SK-N-SH (cell line): ENCODE results near the gene COL5A2. TPM values are rescaled to one million over a fixed set of nuclear protein-coding genes. Genes with fewer than 3 reads are reported as not detected.

Experiments
- CTCF ChIA-PET: fragments of 300-600, 350-600 bp; formaldehyde crosslinking; extraction: SDS; loops from one replicate; lab custom pipeline; 2021; lab: Yijun Ruan, JAX
- POLR2A ChIA-PET: fragments of 350-600 bp; sonication (Branson Sonifier 250); formaldehyde crosslinking; extraction: SDS; loops from one replicate; lab custom pipeline; 2020; ENCODE audit warnings: antibody characterized with exemption, inconsistent platforms; lab: Yijun Ruan, JAX
- DNase-seq: peaks from one replicate; pipeline ENCODE4 v3.0.0; 2012
- H2AFZ ChIP-seq: fragments of 200-600 bp; sonication (generic); 2 replicates; pipeline ENCODE4 v1.8.1; 2016; ENCODE audit warnings: antibody characterized with exemption, mild to moderate bottlenecking, low read depth
- H3F3A ChIP-seq: fragments of 200-600 bp; sonication (generic); replicated peaks from 2 replicates; pipeline ENCODE3; 2016; ENCODE audit warnings: antibody characterized with exemption, mild to moderate bottlenecking; ENCODE audit not compliant: insufficient read depth
- H3K27ac ChIP-seq, 2 experiments: fragments of 200-500 bp in 1 of 2; fragments of 200-600 bp in 1 of 2; sonication (Bioruptor generic) in 1 of 2; sonication (generic), shearing (Covaris generic) in 1 of 2; 2 replicates each; pipeline versions ENCODE4 v1.5.1 to v1.6.1; 2014 to 2016; ENCODE audit warnings: low read depth in 2 of 2, inconsistent platforms in 1 of 2, low read length in 1 of 2, mild to moderate bottlenecking in 1 of 2, mixed read lengths in 1 of 2
- H3K27me3 ChIP-seq: fragments of 200-600 bp; sonication (generic), shearing (Covaris generic); 2 replicates; pipeline ENCODE4 v1.6.1; 2016; ENCODE audit warnings: mixed run types; ENCODE audit not compliant: insufficient read depth
- H3K36me3 ChIP-seq, 2 experiments: fragments of 200-500 bp in 1 of 2; fragments of 200-600 bp in 1 of 2; sonication (Bioruptor generic) in 1 of 2; sonication (generic) in 1 of 2; replicated peaks in 1 of 2; 2 replicates each; pipeline versions ENCODE3 to v1.5.1; 2014 to 2016; ENCODE audit warnings: low read length in 1 of 2, mild to moderate bottlenecking in 1 of 2; ENCODE audit not compliant: insufficient read depth in 2 of 2, control insufficient read depth in 1 of 2
- H3K4me1 ChIP-seq, 2 experiments: fragments of 200-500 bp in 1 of 2; fragments of 200-600 bp in 1 of 2; sonication (Bioruptor generic) in 1 of 2; sonication (generic), shearing (Covaris generic) in 1 of 2; 2 replicates each; pipeline versions ENCODE4 v1.5.1 to v1.6.1; 2014 to 2016; ENCODE audit warnings: low read depth in 1 of 2, low read length in 1 of 2, mixed run types in 1 of 2; ENCODE audit not compliant: insufficient read depth in 2 of 2, control insufficient read depth in 1 of 2
- H3K4me2 ChIP-seq: fragments of 200-600 bp; sonication (generic), shearing (Covaris generic); 2 replicates; pipeline ENCODE4 v1.6.1; 2017; ENCODE audit warnings: mixed run types
- H3K4me3 ChIP-seq, 2 experiments: fragments of 200-500 bp in 1 of 2; fragments of 200-600 bp in 1 of 2; sonication (Bioruptor generic) in 1 of 2; sonication (generic), shearing (Covaris generic) in 1 of 2; 2 replicates each; pipeline versions ENCODE4 v1.5.1 to v1.8.1; 2014 to 2016; ENCODE audit warnings: low read depth in 2 of 2, inconsistent platforms in 1 of 2, low read length in 1 of 2, mild to moderate bottlenecking in 1 of 2, mixed read lengths in 1 of 2, moderate library complexity in 1 of 2
- H3K79me2 ChIP-seq: fragments of 200-600 bp; sonication (generic); 2 replicates; pipeline ENCODE4 v1.8.1; 2017; ENCODE audit warnings: mild to moderate bottlenecking; ENCODE audit not compliant: insufficient read depth
- H3K9ac ChIP-seq: fragments of 200-600 bp; sonication (generic); 2 replicates; pipeline ENCODE4 v1.6.1; 2017; ENCODE audit warnings: mixed run types
- H3K9me2 ChIP-seq: fragments of 200-600 bp; sonication (generic); 2 replicates; pipeline ENCODE4 v1.6.1; 2017; ENCODE audit warnings: mixed run types
- H3K9me3 ChIP-seq: fragments of 200-600 bp; sonication (generic); 2 replicates; pipeline ENCODE4 v1.6.1; 2017; ENCODE audit warnings: mixed run types, mild to moderate bottlenecking, moderate library complexity
- H4K20me1 ChIP-seq: fragments of 200-600 bp; sonication (generic); 2 replicates; pipeline ENCODE4 v1.6.1; 2017; ENCODE audit warnings: mild to moderate bottlenecking, mixed run types; ENCODE audit not compliant: insufficient read depth
- EP300 ChIP-seq, 2 experiments: IDR thresholded peaks; 2 replicates each; pipeline versions ENCODE4 v1.4.0 to v1.6.1; 2012; ENCODE audit warnings: borderline replicate concordance in 1 of 2, low read depth in 1 of 2, low read length in 1 of 2
- FOSL2 ChIP-seq: IDR thresholded peaks from 2 replicates; pipeline ENCODE4 v1.4.0; 2012; ENCODE audit warnings: low read depth, mild to moderate bottlenecking, moderate library complexity, borderline replicate concordance
- FOXM1 ChIP-seq: IDR thresholded peaks from 2 replicates; pipeline ENCODE4 v1.4.0; 2012; ENCODE audit warnings: low read depth, mild to moderate bottlenecking
- JUND ChIP-seq: IDR thresholded peaks from 2 replicates; pipeline ENCODE4 v1.4.0; 2012
- MAX ChIP-seq: IDR thresholded peaks from 2 replicates; pipeline ENCODE4 v1.4.0; 2012; ENCODE audit warnings: low read depth
- MEF2A ChIP-seq: IDR thresholded peaks from 2 replicates; pipeline ENCODE4 v1.4.0; 2012; ENCODE audit warnings: low read depth, borderline replicate concordance
- RAD21 ChIP-seq: IDR thresholded peaks from 2 replicates; pipeline ENCODE4 v1.6.1; 2012; ENCODE audit warnings: mild to moderate bottlenecking, low read length
- RCOR1 ChIP-seq: fragments of 150-350 bp; IDR thresholded peaks from 2 replicates; pipeline ENCODE4 v1.6.1; 2017; ENCODE audit warnings: antibody characterized with exemption, low read length
- RXRA ChIP-seq: IDR thresholded peaks from 2 replicates; pipeline ENCODE4 v1.4.0; 2012; ENCODE audit warnings: low read depth, mild to moderate bottlenecking, borderline replicate concordance
- TCF12 ChIP-seq: IDR thresholded peaks from 2 replicates; pipeline ENCODE4 v1.4.0; 2012
- YY1 ChIP-seq: IDR thresholded peaks from 2 replicates; pipeline ENCODE4 v1.4.0; 2012; ENCODE audit warnings: low read depth, mild to moderate bottlenecking
- WGBS: methylation state at CpG from one replicate; pipeline ENCODE4 v1.1.6; 2017; ENCODE audit warnings: low lambda C conversion rate; 5-methylcytosine and 5-hydroxymethylcytosine counted together
- polyA plus RNA-seq, 3 experiments: library from polyadenylated mRNA; depleted of rRNA; stranded (reverse); fragments of >200 nt; gene quantifications; 2 replicates each; pipeline ENCODE4 v1.2.3, GENCODE V29; 2012
- TF ChIP-seq, protein P1 (sequence below): IDR thresholded peaks from 2 replicates; pipeline ENCODE4; 2012

COL5A2 gene
- polyA plus RNA-seq, 1 of the 3 experiments (the other 2 are of a cell fraction): 20.4 TPM

GRCh38 chr2:189151906-189152305, 27.7 kb downstream of the COL5A2 start (continued):
- TF ChIP-seq MAX (no peak), MEF2A (no peak), RCOR1 (no peak), RAD21 (no peak), FOXM1 (no peak)

- H3K27me3 ChIP-seq: no peaks in the 10 kb centered on the region
- no peak overlapping the region for H3K4me3 ChIP-seq
- H3K27ac ChIP-seq: peak overlapping the region; percentile 76 to 82
- H4K20me1 ChIP-seq: no peaks in the 10 kb centered on the region
- 0% methylated on average over 2 of the region's 2 CpGs for WGBS
- no peak for DNase-seq
- peak overlapping the region; percentile 26; the same call in 1 of the 2 replicates for H2AFZ ChIP-seq
- TF ChIP-seq YY1 (no peak), JUND (peak; percentile 26; the same call in 1 of the 2 replicates), TCF12 (peak; percentile 54), FOXM1 (no peak), FOSL2 (peak; percentile 45; the same call in 1 of the 2 replicates), EP300 (IDR thresholded peaks at IDR 0.05; ENCODE audit: borderline replicate concordance in 1 of 2, low read depth in 1 of 2, low read length in 1 of 2) (peak in 1 of 2 experiments; percentile 56; a peak in 1 of 4 replicates), RXRA (peak; percentile 36; the same call in 1 of the 2 replicates)
- TF ChIP-seq, protein P1, sequence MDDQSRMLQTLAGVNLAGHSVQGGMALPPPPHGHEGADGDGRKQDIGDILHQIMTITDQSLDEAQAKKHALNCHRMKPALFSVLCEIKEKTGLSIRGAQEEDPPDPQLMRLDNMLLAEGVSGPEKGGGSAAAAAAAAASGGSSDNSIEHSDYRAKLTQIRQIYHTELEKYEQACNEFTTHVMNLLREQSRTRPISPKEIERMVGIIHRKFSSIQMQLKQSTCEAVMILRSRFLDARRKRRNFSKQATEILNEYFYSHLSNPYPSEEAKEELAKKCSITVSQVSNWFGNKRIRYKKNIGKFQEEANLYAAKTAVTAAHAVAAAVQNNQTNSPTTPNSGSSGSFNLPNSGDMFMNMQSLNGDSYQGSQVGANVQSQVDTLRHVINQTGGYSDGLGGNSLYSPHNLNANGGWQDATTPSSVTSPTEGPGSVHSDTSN: peak; percentile 4; the same call in 1 of the 2 replicates
- peaks cover 0 to 5% of the 10 kb centered on the region in 2 experiments for H3K36me3 ChIP-seq
- no peaks in the 10 kb centered on the region for H3K9me3 ChIP-seq
- H3K4me2 ChIP-seq: 0 out of 2 replicates have a peak overlapping the region, but pooled peaks have one; percentile 3
- H3F3A ChIP-seq: peaks cover 19% of the 10 kb centered on the region
- H3K9ac ChIP-seq: peak overlapping the region; percentile 29; the same call in 1 of the 2 replicates
- ChIA-PET CTCF (interaction anchor here (0.8 to 1.4 kb wide), 3 partner anchors 13 to 137 kb away, joined by 3 to 5 read pairs (median 3); no protein-coding TSS in a partner anchor), POLR2A (no interaction called here)
- no peaks in the 10 kb centered on the region; the same call in 1 of the 2 replicates for H3K79me2 ChIP-seq
- peaks cover 0 to 47% of the 10 kb centered on the region in 2 experiments; a peak in 2 of 4 replicates for H3K4me1 ChIP-seq
- H3K9me2 ChIP-seq: no peaks in the 10 kb centered on the region
Measured at GRCh38 chr2:189150033-189150432, 29.5 kb downstream of the COL5A2 start.

DNA sequence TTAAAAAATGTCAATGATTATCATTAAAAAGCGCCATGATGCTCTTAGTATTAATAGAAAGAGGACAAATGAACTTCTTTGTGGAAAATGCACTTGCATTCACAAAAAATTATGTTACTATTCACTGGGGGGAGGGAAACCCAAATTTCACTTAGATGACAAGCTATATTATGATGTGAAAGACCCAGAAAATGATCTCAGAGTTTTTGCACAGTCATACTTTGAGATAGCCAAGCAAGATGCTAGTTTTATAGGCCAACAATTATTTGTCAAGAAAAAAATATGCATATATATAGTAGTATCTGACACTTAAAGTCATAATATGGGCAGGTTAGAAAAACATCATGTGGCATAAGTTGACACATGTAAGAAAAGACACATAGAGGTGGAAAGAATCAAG, 31.6 kb downstream of the COL5A2 start:
- H3K36me3 ChIP-seq: peaks cover 0 to 2% of the 10 kb centered on the region in 2 experiments
- no peaks in the 10 kb centered on the region for H4K20me1 ChIP-seq
- WGBS: 91% methylated on average over 1 of the region's 1 CpG
- no peak overlapping the region for H3K4me3 ChIP-seq
- H3K9ac ChIP-seq: no peak overlapping the region
- H3K4me1 ChIP-seq: peaks cover 0 to 57% of the 10 kb centered on the region in 2 experiments; a peak in 2 of 4 replicates
- no peaks in the 10 kb centered on the region for H3K9me2 ChIP-seq
- no peaks in the 10 kb centered on the region for H3K27me3 ChIP-seq
- H2AFZ ChIP-seq: no peak overlapping the region
- H3K4me2 ChIP-seq: no peak overlapping the region
- TF ChIP-seq FOXM1: no peak
- ChIA-PET POLR2A (no interaction called here), CTCF (no interaction called here)
- H3K27ac ChIP-seq: peak overlapping the region in 1 of 2 experiments; percentile 94; a peak in 2 of 4 replicates
- no peaks in the 10 kb centered on the region; the same call in 1 of the 2 replicates for H3K79me2 ChIP-seq
- peaks cover 19% of the 10 kb centered on the region for H3F3A ChIP-seq
- no peaks in the 10 kb centered on the region for H3K9me3 ChIP-seq
- no peak for DNase-seq
